ENCODE data around the gene ALG11. TPM values are rescaled to one million over a fixed set of nuclear protein-coding genes. Genes with fewer than 3 reads are reported as not detected.

The ALG11 gene
- total RNA-seq, 1 donor from 2014 or later, result 45.5 TPM

DNA sequence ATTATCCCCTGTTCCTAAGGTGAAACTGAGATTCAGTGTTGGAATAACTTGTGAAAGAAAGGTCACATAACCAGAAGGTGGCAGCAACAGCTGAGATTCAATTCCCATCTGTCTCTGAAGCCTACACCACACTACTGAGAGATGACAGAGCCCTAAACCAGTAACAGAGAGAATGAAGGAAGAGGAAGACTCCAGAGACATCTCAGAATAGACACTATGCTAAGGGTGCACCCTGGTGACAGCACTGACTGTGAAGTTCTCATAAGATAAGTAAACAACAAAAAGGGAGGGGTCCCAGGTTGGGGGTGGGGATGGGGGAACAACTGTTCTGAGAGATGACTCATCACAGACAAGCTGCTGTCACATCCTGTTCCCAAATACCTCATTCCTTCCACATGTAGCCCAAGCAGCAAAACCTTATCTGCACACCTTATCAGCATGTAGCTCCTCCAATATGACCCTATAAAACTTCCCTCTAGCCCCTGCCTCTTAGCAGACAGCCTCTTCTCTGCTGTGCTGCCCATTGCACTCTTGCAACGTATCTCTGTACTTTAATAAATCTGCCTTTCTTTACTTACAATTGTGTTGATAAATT is 58.8 kb downstream of the ALG11 start:
- Mint-ChIP-seq H3K27me3 (no peaks in the 10 kb centered on the region), H3K4me3 (no peak overlapping the region), H3K36me3 (peaks cover 11% of the 10 kb centered on the region), H3K4me1 (ENCODE audit: unreplicated experiment) (no peaks in the 10 kb centered on the region), H3K27ac (no peak overlapping the region), H3K9me3 (peaks cover 13% of the 10 kb centered on the region)
- TF ChIP-seq, protein P1, sequence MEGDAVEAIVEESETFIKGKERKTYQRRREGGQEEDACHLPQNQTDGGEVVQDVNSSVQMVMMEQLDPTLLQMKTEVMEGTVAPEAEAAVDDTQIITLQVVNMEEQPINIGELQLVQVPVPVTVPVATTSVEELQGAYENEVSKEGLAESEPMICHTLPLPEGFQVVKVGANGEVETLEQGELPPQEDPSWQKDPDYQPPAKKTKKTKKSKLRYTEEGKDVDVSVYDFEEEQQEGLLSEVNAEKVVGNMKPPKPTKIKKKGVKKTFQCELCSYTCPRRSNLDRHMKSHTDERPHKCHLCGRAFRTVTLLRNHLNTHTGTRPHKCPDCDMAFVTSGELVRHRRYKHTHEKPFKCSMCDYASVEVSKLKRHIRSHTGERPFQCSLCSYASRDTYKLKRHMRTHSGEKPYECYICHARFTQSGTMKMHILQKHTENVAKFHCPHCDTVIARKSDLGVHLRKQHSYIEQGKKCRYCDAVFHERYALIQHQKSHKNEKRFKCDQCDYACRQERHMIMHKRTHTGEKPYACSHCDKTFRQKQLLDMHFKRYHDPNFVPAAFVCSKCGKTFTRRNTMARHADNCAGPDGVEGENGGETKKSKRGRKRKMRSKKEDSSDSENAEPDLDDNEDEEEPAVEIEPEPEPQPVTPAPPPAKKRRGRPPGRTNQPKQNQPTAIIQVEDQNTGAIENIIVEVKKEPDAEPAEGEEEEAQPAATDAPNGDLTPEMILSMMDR (conservative IDR thresholded peaks at IDR 0.05), result no peak
- DNase-seq (ENCODE audit: extremely low spot score, unreplicated experiment), result no peak

Other genes starting within 250 kb of the ALG11 start
- gene DHRS12, start 208.2 kb upstream of the ALG11 start, total RNA-seq (ENCODE audit: low replicate concordance), result 10.1 and 11.3 TPM in 2 replicates
- gene TMEM272, start 167.2 kb upstream of the ALG11 start, total RNA-seq (ENCODE audit: low replicate concordance), result 0.07 and 0.63 TPM in 2 replicates
- gene CCDC70, start 150.4 kb upstream of the ALG11 start, total RNA-seq (ENCODE audit: low replicate concordance), result not detected in 2 replicates
- gene ATP7B, start 948 bp upstream of the ALG11 start, total RNA-seq (ENCODE audit: low replicate concordance), result 24.0 and 27.7 TPM in 2 replicates
- gene UTP14C, start 12.3 kb downstream of the ALG11 start, total RNA-seq (ENCODE audit: low replicate concordance), result 15.5 and 18.7 TPM in 2 replicates
- gene NEK5, start 116.7 kb downstream of the ALG11 start, total RNA-seq (ENCODE audit: low replicate concordance), result 1.5 and 5.2 TPM in 2 replicates
- gene NEK3, start 147.2 kb downstream of the ALG11 start, total RNA-seq (ENCODE audit: low replicate concordance), result 14.7 and 28.3 TPM in 2 replicates

Measured in type B pancreatic cell (in vitro differentiated cells).